Breast epithelium (tissue), 4 donors: ENCODE data around the gene ITPKC. TPM values are rescaled to one million over a fixed set of nuclear protein-coding genes. Genes with fewer than 3 reads are reported as not detected.
"Not testable (repeated sequence)": the region's sequence is repeated elsewhere in the genome, so short reads cannot be mapped to it uniquely, and the experiment has no call there.

Experiments used
- DNase-seq, 2 donors: peaks; one replicate each; pipeline ENCODE4 v3.0.0-alpha.2; 2019; ENCODE audit warnings: low spot score in 2 of 2
- H3K27ac ChIP-seq, 2 donors: fragments of 200-600 bp; sonication (generic) in 1 of 2; one replicate each; pipeline ENCODE4 v1.5.1; 2016 to 2019; ENCODE audit warnings: mild to moderate bottlenecking in 1 of 2
- H3K27me3 ChIP-seq, 2 donors: fragments of 200-600 bp; sonication (generic) in 1 of 2; one replicate each; pipeline versions ENCODE4 v1.5.1 to v1.6.0; 2017 to 2019; ENCODE audit warnings: control low read depth in 1 of 2, mild to moderate bottlenecking in 1 of 2
- H3K36me3 ChIP-seq: fragments of 200-600 bp; one replicate; pipeline ENCODE4 v1.5.1; 2019
- H3K4me1 ChIP-seq, 2 donors: fragments of 200-600 bp; sonication (generic); one replicate each; pipeline ENCODE4 v1.5.1; 2016 to 2019; ENCODE audit warnings: control low read depth in 1 of 2
- H3K4me3 ChIP-seq, 3 donors: fragments of 200-600 bp; sonication (generic); 1 replicate in 2 of 3; 2 replicates in 1 of 3; pipeline ENCODE4 v1.5.1; 2016 to 2019; ENCODE audit warnings: mild to moderate bottlenecking in 3 of 3, moderate library complexity in 2 of 3
- H3K9me3 ChIP-seq, 2 donors: fragments of 200-600 bp; sonication (generic) in 1 of 2; one replicate each; pipeline ENCODE4 v1.5.1; 2016 to 2019; ENCODE audit warnings: control low read depth in 1 of 2
- POLR2A ChIP-seq: fragments of 450-650 bp; IDR thresholded peaks from one replicate; pipeline ENCODE4 v1.6.1; 2016; ENCODE audit warnings: antibody characterized with exemption, mild to moderate bottlenecking, moderate library complexity
- POLR2AphosphoS5 ChIP-seq, 3 donors: sonication (generic); formaldehyde crosslinking; IDR thresholded peaks; one replicate each; pipeline ENCODE4 v1.6.1; 2017; ENCODE audit warnings: antibody characterized with exemption in 3 of 3
- intact Hi-C: fragments of 100-400 bp; cut with DNase I; formaldehyde crosslinking; loops from one replicate; pipeline ENCODE4 v1.15.1; 2023; ENCODE audit warnings: low total_unique reads
- total RNA-seq, 3 donors: library from RNA; depleted of rRNA; stranded (reverse); fragments of >200 nt; gene quantifications; one replicate each; pipeline ENCODE4 v1.1.0, GENCODE V29; 2016
- TF ChIP-seq, protein P1 (sequence below), 3 donors: fragments of 450-650 bp; IDR thresholded peaks; one replicate each; pipeline ENCODE4 v1.5.1; 2016 to 2017; ENCODE audit warnings: antibody characterized with exemption in 3 of 3, mild to moderate bottlenecking in 3 of 3, moderate library complexity in 3 of 3

The ITPKC gene
- total RNA-seq, 3 donors from 2014 or later: 41.8 to 71.6 (median 55.1) TPM

DNA sequence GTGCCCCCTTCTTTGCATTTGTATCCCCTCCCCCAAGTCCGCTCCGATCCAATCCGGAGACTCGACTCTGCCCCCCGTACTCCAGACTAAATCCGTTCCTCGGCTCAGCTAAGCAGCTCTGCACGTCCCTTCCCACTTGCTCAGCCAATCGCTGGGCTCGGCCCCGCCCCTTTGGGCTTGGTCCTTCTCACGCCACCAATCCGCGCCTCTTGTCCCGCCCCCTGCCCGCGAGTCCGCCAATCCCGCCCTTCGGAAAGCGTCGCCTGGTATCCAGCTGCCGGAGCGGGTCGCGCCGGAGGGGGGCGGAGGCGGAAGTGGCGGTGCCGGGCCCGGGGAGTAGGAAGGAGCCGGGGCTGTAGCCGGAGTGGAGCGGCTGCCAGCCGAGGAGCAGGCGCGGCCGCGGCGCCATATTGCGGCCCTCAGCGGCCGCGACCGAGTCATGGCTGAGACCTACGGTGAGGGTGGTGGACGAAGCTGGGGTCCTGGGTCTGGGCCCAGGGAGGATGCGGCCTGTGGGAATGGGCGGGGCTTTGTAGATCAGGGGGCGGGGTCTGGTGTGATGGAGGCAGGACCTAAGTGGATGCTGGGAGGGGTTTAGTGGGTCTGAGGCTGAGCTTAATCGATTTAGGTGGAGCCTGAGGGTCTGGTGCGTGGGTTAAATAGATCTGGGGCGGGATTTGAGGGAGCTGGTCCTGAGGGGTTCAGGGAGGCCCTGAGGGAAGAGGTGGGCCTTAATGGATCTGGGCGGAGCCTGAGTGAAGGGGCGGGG lies 61.2 kb downstream of the ITPKC start, which contains the start of gene RAB4B:
Gene RAB4B, plus strand, starts transcription at position 311 of the 769 bp plus-strand sequence. Its CDS starts 129 bp downstream, at position 440.
- TF ChIP-seq, protein P1, sequence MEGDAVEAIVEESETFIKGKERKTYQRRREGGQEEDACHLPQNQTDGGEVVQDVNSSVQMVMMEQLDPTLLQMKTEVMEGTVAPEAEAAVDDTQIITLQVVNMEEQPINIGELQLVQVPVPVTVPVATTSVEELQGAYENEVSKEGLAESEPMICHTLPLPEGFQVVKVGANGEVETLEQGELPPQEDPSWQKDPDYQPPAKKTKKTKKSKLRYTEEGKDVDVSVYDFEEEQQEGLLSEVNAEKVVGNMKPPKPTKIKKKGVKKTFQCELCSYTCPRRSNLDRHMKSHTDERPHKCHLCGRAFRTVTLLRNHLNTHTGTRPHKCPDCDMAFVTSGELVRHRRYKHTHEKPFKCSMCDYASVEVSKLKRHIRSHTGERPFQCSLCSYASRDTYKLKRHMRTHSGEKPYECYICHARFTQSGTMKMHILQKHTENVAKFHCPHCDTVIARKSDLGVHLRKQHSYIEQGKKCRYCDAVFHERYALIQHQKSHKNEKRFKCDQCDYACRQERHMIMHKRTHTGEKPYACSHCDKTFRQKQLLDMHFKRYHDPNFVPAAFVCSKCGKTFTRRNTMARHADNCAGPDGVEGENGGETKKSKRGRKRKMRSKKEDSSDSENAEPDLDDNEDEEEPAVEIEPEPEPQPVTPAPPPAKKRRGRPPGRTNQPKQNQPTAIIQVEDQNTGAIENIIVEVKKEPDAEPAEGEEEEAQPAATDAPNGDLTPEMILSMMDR (IDR thresholded peaks at IDR 0.05): peak; percentile 19 to 43 (median 29)
- TF ChIP-seq POLR2A (peak; percentile 45), POLR2AphosphoS5 (IDR thresholded peaks at IDR 0.05) (peak; percentile 77 to 85 (median 81))
- intact Hi-C loops: no loop called here

DNA sequence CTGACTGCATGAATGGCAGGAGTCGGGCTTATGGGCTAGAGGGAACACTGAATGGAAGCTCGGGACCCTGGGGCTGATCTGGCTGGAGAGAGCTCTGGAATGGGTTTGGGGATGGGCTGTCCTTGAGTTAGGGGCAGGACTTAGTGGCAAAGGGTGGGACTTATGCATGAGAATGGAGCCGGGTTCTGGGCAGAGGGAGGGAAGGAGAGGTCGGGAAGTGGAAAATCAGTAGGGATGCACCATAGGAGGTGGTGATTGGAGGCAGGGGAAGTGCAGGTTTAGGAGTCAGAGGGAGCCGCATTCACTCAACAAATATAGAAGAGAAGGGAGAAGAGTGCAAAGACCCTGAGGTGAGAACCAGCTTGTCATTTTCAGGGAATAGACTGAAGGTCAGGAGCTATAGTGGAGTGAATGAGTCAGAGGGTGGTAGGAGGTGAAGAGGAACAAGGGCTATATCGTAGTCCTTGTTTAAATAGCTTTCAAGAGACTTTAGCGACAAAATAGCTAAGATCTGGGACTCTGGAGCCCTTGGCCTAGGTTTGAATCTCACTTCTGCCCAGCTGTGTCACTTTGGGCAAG lies 61.9 kb downstream of the ITPKC start:
- peak overlapping the region; percentile 76 to 78 (median 77) for H3K4me3 ChIP-seq
- intact Hi-C loops: no loop called here
- no peaks in the 10 kb centered on the region for H3K36me3 ChIP-seq
- peaks cover 5 to 8% of the 10 kb centered on the region in 2 donors for H3K4me1 ChIP-seq
- H3K9me3 ChIP-seq: no peaks in the 10 kb centered on the region
- no peak for DNase-seq
- no peaks in the 10 kb centered on the region for H3K27me3 ChIP-seq
- TF ChIP-seq POLR2A (no peak), POLR2AphosphoS5 (IDR thresholded peaks at IDR 0.05) (no peak)
- TF ChIP-seq, protein P1 (IDR thresholded peaks at IDR 0.05): no peak
- peak overlapping the region; percentile 95 to 97 for H3K27ac ChIP-seq

More for the DNA sequence above, 61.2 kb downstream of the ITPKC start, which contains the start of gene RAB4B:
- no peaks in the 10 kb centered on the region for H3K36me3 ChIP-seq
- peak within 1 kb of the TSS; percentile 76 to 78 (median 77) for H3K4me3 ChIP-seq
- H3K9me3 ChIP-seq: no peaks in the 10 kb centered on the region
- no peaks in the 10 kb centered on the region for H3K27me3 ChIP-seq
- peaks cover 5 to 8% of the 10 kb centered on the region in 2 donors for H3K4me1 ChIP-seq
- H3K27ac ChIP-seq: peak within 1 kb of the TSS; percentile 95 to 97
- DNase-seq: peak; percentile 100

DNA sequence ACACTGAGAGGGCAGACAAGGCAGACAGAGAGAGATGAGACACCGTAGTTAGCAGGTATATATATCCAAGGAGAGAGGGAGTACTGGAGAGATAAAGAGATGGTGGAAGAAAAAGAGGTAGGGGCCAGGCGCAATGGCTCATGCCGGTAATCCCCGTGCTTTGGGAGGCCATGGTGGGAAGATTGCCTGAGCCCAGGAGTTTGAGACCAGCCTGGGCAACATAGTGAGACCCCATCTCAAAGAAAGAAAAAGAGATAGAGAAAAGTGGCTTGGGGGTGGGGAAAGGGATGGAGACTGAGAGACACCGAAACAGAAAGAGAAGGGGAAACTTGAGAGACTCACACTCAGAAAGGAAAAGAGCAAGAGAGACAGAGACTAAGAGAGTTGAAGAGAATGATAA lies 63.7 kb downstream of the ITPKC start:
- H3K9me3 ChIP-seq: no peaks in the 10 kb centered on the region
- no peaks in the 10 kb centered on the region for H3K36me3 ChIP-seq
- H3K27me3 ChIP-seq: no peaks in the 10 kb centered on the region
- peaks cover 5 to 8% of the 10 kb centered on the region in 2 donors for H3K4me1 ChIP-seq
- DNase-seq: no peak
- no peak overlapping the region for H3K4me3 ChIP-seq
- TF ChIP-seq POLR2AphosphoS5 (IDR thresholded peaks at IDR 0.05) (no peak), POLR2A (no peak)
- TF ChIP-seq, protein P1 (IDR thresholded peaks at IDR 0.05): no peak
- no peak overlapping the region for H3K27ac ChIP-seq
- intact Hi-C loops: no loop called here

DNA sequence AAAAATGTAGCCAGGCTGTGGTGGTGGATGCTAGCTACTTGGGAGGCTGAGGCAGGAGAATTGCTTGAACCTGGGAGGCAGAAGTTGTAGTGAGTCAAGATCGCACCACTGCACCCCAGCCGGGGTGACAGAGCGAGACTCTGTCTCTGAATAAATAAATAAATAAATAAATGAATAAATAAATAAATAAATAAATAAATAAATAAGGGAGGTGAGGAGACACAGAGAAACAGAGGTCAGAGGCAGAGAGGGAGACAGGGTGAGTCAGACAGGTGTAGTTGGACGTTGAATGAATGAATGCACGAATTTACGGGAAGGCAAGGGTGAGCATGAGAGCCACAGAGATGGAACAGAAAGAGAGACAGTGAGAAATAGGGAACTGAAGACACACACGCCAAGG lies 64.2 kb downstream of the ITPKC start:
- H3K27me3 ChIP-seq: no peaks in the 10 kb centered on the region
- H3K4me3 ChIP-seq: no peak overlapping the region
- H3K36me3 ChIP-seq: no peaks in the 10 kb centered on the region
- H3K9me3 ChIP-seq: no peaks in the 10 kb centered on the region
- H3K27ac ChIP-seq: no peak overlapping the region
- TF ChIP-seq POLR2A (no peak), POLR2AphosphoS5 (IDR thresholded peaks at IDR 0.05) (no peak)
- TF ChIP-seq, protein P1 (IDR thresholded peaks at IDR 0.05): no peak
- intact Hi-C loops: no loop called here
- peaks cover 5 to 8% of the 10 kb centered on the region in 2 donors for H3K4me1 ChIP-seq
- DNase-seq: no peak

DNA sequence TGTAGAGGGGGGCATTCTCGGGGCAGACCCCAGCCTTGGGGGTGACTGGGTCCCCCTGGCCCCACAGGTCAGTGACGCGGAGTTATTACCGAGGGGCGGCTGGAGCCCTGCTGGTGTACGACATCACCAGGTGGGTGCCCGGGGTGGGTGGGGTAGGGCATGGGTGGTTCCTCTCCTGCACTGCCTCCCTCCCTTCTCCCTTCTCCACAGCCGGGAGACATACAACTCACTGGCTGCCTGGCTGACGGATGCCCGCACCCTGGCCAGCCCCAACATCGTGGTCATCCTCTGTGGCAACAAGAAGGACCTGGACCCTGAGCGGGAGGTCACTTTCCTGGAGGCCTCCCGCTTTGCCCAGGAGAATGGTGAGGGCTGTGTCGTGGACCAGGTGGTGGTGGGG lies 66.8 kb downstream of the ITPKC start:
- Histone ChIP-seq H3K9me3 (no peaks in the 10 kb centered on the region), H3K4me3 (no peak overlapping the region), H3K36me3 (no peaks in the 10 kb centered on the region), H3K27me3 (no peaks in the 10 kb centered on the region), H3K27ac (no peak overlapping the region), H3K4me1 (no peaks in the 10 kb centered on the region)
- DNase-seq: no peak
- TF ChIP-seq, protein P1 (IDR thresholded peaks at IDR 0.05): no peak
- TF ChIP-seq POLR2AphosphoS5 (IDR thresholded peaks at IDR 0.05) (no peak), POLR2A (no peak)
- intact Hi-C loops: no loop called here

DNA sequence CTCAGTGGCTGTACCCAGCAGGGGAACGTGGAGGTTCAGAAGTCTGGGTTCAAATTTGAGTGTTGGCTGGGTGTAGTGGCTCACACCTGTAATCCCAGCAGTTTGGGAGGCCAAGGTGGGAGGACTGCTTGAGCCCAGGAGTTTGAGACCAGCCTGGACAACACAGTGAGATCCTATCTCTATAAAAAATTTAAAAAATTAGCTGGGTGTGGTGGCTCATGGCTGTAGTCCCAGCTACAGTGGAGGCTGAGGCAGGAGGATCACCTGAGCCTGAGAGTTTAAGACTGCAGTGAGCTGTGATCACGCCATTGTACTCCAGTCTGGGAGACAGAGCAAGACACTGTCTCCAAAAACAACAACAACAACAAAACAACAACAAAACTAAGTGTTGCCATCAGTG lies 67.2 kb downstream of the ITPKC start:
- not testable (repeated sequence) for H3K36me3 ChIP-seq, H3K9me3 ChIP-seq

More for the DNA sequence above, 67.2 kb downstream of the ITPKC start:
- DNase-seq, H3K27me3 ChIP-seq, intact Hi-C loops, H3K27ac ChIP-seq, H3K4me3 ChIP-seq, H3K4me1 ChIP-seq: not testable (repeated sequence)
